Endothelial cell of umbilical vein (primary cell): ENCODE measurements around the gene GOLGA2. TPM values are rescaled to one million over a fixed set of nuclear protein-coding genes. Genes with fewer than 3 reads are reported as not detected.

Source experiments
- BruUV-seq: library from RNA; stranded (reverse); fragments of 400-500 nt; replicated peaks from 2 replicates; lab custom pipeline; 2021; lab: Mats Ljungman, UMichigan
- CTCF ChIA-PET: fragments of 300-600, 350-600 bp; sonication (Branson Sonifier 250); formaldehyde crosslinking; loops from one replicate; lab custom pipeline; 2021; ENCODE audit warnings: antibody characterized with exemption, inconsistent platforms; lab: Charles Lee
- POLR2A ChIA-PET: fragments of 300-600, 350-600 bp; sonication (Branson Sonifier 250); formaldehyde crosslinking; loops from one replicate; lab custom pipeline; 2021; ENCODE audit warnings: antibody characterized with exemption, inconsistent platforms; lab: Charles Lee
- DNase-seq: peaks from one replicate; pipeline ENCODE4 v3.0.0-alpha.2; 2011; ENCODE audit warnings: low read depth, low spot score
- FAIRE-seq: peaks from 2 replicates; lab custom pipeline; 2011; peaks lifted over from hg19 to GRCh38; lab: Jason Lieb, UNC
- H2AFZ ChIP-seq: 2 replicates; pipeline ENCODE4 v1.6.0; 2012; ENCODE audit warnings: low read depth, low read length, control low read depth, inconsistent platforms
- H3K27ac ChIP-seq: 2 replicates; pipeline ENCODE4 v1.5.1; 2011; ENCODE audit warnings: low read depth, mild to moderate bottlenecking, control low read depth, low read length, moderate library complexity; ENCODE audit not compliant: insufficient read depth
- H3K27me3 ChIP-seq, 2 experiments: 2 replicates each; pipeline versions ENCODE4 v1.6.0 to v1.6.1; 2011; ENCODE audit warnings: low read length in 2 of 2, mixed read lengths in 1 of 2; ENCODE audit not compliant: control insufficient read depth in 2 of 2, insufficient read depth in 2 of 2
- H3K36me3 ChIP-seq, 2 experiments: 2 replicates in 1 of 2; 3 replicates in 1 of 2; pipeline ENCODE4 v1.5.1; 2011; ENCODE audit warnings: low read length in 2 of 2, mild to moderate bottlenecking in 1 of 2, moderate library complexity in 1 of 2; ENCODE audit not compliant: control insufficient read depth in 2 of 2, insufficient read depth in 2 of 2; ENCODE audit errors: extremely low read depth in 1 of 2
- H3K4me1 ChIP-seq: 3 replicates; pipeline ENCODE4 v1.5.1; 2011; ENCODE audit warnings: mild to moderate bottlenecking, low read length; ENCODE audit not compliant: control insufficient read depth, insufficient read depth; ENCODE audit errors: extremely low read depth
- H3K4me2 ChIP-seq: 2 replicates; pipeline ENCODE4 v1.6.1; 2011; ENCODE audit warnings: low read length, control low read depth, mixed read lengths; ENCODE audit not compliant: insufficient read depth
- H3K4me3 ChIP-seq, 3 experiments: fragments of 200-600 bp in 1 of 3; sonication (generic), shearing (Covaris generic) in 1 of 3; replicated peaks in 1 of 3; 2 replicates each; pipeline ENCODE4 v1.5.1; 2011 to 2016; ENCODE audit warnings: control low read depth in 3 of 3, low read length in 3 of 3, mild to moderate bottlenecking in 2 of 3, inconsistent platforms in 1 of 3, low read depth in 1 of 3, moderate library complexity in 1 of 3; ENCODE audit not compliant: insufficient read depth in 1 of 3
- H3K79me2 ChIP-seq: 2 replicates; pipeline ENCODE4 v1.6.0; 2012; ENCODE audit warnings: low read length, inconsistent platforms; ENCODE audit not compliant: control insufficient read depth, insufficient read depth
- H3K9ac ChIP-seq: replicated peaks from 2 replicates; pipeline ENCODE3; 2011; ENCODE audit warnings: low read length, control low read depth; ENCODE audit not compliant: insufficient read depth; ENCODE audit errors: extremely low read depth
- H3K9me1 ChIP-seq: replicated peaks from 3 replicates; pipeline ENCODE4 v1.6.0; 2011; ENCODE audit warnings: mild to moderate bottlenecking, low read length; ENCODE audit not compliant: control insufficient read depth, insufficient read depth; ENCODE audit errors: extremely low read depth
- H3K9me3 ChIP-seq: replicated peaks from 2 replicates; pipeline ENCODE4 v1.5.1; 2012; ENCODE audit warnings: low read length, inconsistent platforms; ENCODE audit not compliant: control insufficient read depth, insufficient read depth
- H4K20me1 ChIP-seq: replicated peaks from 2 replicates; pipeline ENCODE3; 2011; ENCODE audit warnings: mild to moderate bottlenecking, low read length; ENCODE audit not compliant: control insufficient read depth, insufficient read depth; ENCODE audit errors: extremely low read depth
- CTCF ChIP-seq, 2 donors: IDR thresholded peaks; 1 replicate in 1 of 2; 2 replicates in 1 of 2; pipeline ENCODE4 v1.5.1; 2011; ENCODE audit warnings: low read length in 2 of 2, mild to moderate bottlenecking in 2 of 2, moderate library complexity in 2 of 2, control low read depth in 1 of 2, inconsistent platforms in 1 of 2, low read depth in 1 of 2; ENCODE audit not compliant: insufficient read depth in 1 of 2; ENCODE audit errors: extremely low read depth in 1 of 2
- EZH2 ChIP-seq: IDR thresholded peaks from 2 replicates; pipeline ENCODE4 v1.6.1; 2012; ENCODE audit warnings: borderline replicate concordance, low read depth, mild to moderate bottlenecking, moderate library complexity, low read length, inconsistent platforms; ENCODE audit not compliant: severe bottlenecking
- FOS ChIP-seq: IDR thresholded peaks from 2 replicates; pipeline ENCODE4 v1.6.1; 2011; ENCODE audit warnings: mild to moderate bottlenecking, low read length, moderate library complexity, borderline replicate concordance; ENCODE audit not compliant: insufficient read depth
- GATA2 ChIP-seq: IDR thresholded peaks from 2 replicates; pipeline ENCODE4 v1.7.0; 2011; ENCODE audit warnings: low read depth, mild to moderate bottlenecking, moderate library complexity, mixed read lengths, low read length; ENCODE audit not compliant: insufficient read length, insufficient read depth
- JUN ChIP-seq: IDR thresholded peaks from 2 replicates; pipeline ENCODE4 v1.6.1; 2011; ENCODE audit warnings: borderline replicate concordance, low read depth; ENCODE audit not compliant: insufficient read length, insufficient read depth
- MYC ChIP-seq: IDR thresholded peaks from one replicate; pipeline ENCODE4 v1.6.1; 2011; ENCODE audit warnings: mild to moderate bottlenecking, low read depth, low read length
- POLR2A ChIP-seq: IDR thresholded peaks from 2 replicates; pipeline ENCODE4 v1.6.1; 2012; ENCODE audit warnings: low read depth, mild to moderate bottlenecking, control low read depth, low read length
- POLR2AphosphoS5 ChIP-seq: IDR thresholded peaks from 2 replicates; pipeline ENCODE4 v1.6.1; 2012; ENCODE audit warnings: low read depth, mild to moderate bottlenecking, control low read depth, low read length, moderate library complexity; ENCODE audit not compliant: insufficient read depth
- dilution Hi-C: fragments of 300-500 bp; cut with MboI; formaldehyde crosslinking; loops from one replicate; pipeline ENCODE4 v1.15.0; 2019; ENCODE audit warnings: low sequenced_read_pairs; ENCODE audit not compliant: extremely low pct_ligation_motif_present
- intact Hi-C: fragments of 100-400 bp; cut with micrococcal nuclease; formaldehyde crosslinking; loops from one replicate; pipeline ENCODE4 v1.10.0; 2022
- polyA plus RNA-seq, 4 experiments: library from polyadenylated mRNA; depleted of rRNA in 3 of 4; stranded (reverse) in 3 of 4; unstranded in 1 of 4; fragments of >200 nt; gene quantifications; 2 replicates each; pipeline versions ENCODE4 v1.2.1 to v1.2.3, GENCODE V29; 2011 to 2012; ENCODE audit warnings: missing spikeins in 1 of 4
- total RNA-seq: library from RNA; stranded (reverse); gene quantifications from 2 replicates; pipeline ENCODE4 v1.2.3, GENCODE V29; 2021
- TF ChIP-seq, protein P1 (sequence below): IDR thresholded peaks from 2 replicates; pipeline ENCODE4 v1.6.1; 2011; ENCODE audit not compliant: insufficient read depth, insufficient read length

Gene GOLGA2
- total and polyA plus RNA-seq, 2 donors (not counting 3 experiments of a cell fraction or from before 2014, with no cell fraction given): 52.3 to 114 TPM

DNA sequence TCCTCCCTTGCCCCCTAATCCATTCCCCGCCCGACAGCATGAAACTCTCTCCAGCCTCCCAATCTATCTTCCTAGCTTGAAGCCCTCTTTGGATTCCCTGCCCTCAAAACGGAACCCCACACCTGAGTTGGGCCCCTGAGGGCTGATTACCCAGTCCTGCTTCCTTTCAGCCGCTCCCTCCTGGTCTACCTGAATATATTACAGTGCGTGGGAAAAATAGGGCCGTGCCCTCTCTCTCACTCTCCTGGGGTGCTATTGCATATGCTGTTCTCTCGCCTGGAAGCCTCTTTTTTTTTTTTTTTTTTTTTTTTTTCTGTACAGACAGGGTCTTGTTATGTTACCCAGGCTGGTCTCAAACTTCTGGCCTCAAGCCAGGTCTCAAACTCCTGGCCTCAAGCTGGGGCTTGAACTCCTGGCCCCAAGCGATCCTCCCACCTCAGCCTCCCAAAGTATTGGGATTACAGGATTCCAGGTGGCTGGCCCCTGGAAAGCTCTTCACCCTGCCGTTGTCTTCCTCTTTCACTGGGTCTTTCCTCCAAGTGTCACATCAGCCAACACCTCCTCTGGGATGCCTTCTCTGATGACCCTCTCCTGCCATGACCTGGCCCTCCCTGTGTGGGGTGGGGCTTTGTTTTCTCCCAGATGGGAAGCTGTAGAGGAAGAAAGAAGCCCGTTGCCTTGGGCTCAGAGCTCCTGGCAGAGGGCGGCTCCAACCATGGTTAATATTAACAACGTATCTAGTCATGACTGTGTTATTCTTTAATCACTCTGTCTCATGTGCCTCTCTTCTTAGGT is 64.4 kb downstream of the GOLGA2 start:
- FAIRE-seq: no peak
- H3K9ac ChIP-seq: no peak overlapping the region
- POLR2A ChIA-PET: no interaction called here
- H3K79me2 ChIP-seq: no peaks in the 10 kb centered on the region
- no peak overlapping the region for H2AFZ ChIP-seq
- DNase-seq: no peak
- H3K9me3 ChIP-seq: no peaks in the 10 kb centered on the region
- dilution Hi-C loops: no loop called here
- H3K9me1 ChIP-seq: no peaks in the 10 kb centered on the region
- CTCF ChIA-PET: interaction anchor here (1.2 to 1.9 kb wide), 3 partner anchors 8 to 28 kb away, joined by 3 to 10 read pairs (median 5); partner anchors contain the start of gene DNM1
- H3K27me3 ChIP-seq: peaks cover 11% of the 10 kb centered on the region in 2 experiments
- peaks cover 3% of the 10 kb centered on the region for H3K4me1 ChIP-seq
- no peaks in the 10 kb centered on the region for H4K20me1 ChIP-seq
- BruUV-seq: no TSS peak
- H3K27ac ChIP-seq: no peak overlapping the region
- TF ChIP-seq POLR2A (no peak), JUN (no peak), POLR2AphosphoS5 (no peak), GATA2 (no peak), CTCF (IDR thresholded peaks at IDR 0.05; ENCODE audit: extremely low read depth in 1 of 2, insufficient read depth in 1 of 2, low read depth in 1 of 2, low read length in 2 of 2) (no peak), MYC (no peak), FOS (no peak), EZH2 (no peak)
- TF ChIP-seq, protein P1, sequence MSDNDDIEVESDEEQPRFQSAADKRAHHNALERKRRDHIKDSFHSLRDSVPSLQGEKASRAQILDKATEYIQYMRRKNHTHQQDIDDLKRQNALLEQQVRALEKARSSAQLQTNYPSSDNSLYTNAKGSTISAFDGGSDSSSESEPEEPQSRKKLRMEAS: no peak
- no peak overlapping the region for H3K4me2 ChIP-seq
- H3K4me3 ChIP-seq: no peak overlapping the region
- H3K36me3 ChIP-seq: no peaks in the 10 kb centered on the region
- intact Hi-C loops: no loop called here
